Measurements from ENCODE around the gene OGG1.

- TF ChIP-seq CTCF (IDR thresholded peaks at IDR 0.05) (peak in 5 of 6 experiments; percentile 15 to 45 (median 19)), POLR2A (IDR thresholded peaks at IDR 0.05) (no peak)
Measured at GRCh38 chr3:9782770-9783169, 33.0 kb downstream of the OGG1 start.
